ENCODE measurements around the gene DAB2.

DNA sequence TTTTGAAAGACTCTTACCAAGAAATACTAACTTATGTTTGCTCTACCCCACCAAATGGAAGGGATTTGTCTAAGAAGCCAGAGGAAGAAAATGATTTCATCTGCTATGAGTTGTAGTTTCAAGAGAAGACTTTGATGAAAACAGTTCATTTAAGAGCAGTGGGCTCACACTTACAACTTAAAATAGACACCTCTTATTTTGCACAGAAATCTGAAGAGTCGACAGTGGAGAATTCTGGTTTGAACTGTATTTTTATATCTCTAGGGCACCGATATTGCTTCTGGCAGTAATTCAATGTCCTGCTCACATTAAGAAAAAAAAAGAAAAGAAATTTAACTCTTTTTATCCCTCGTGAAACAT is 1.9 kb upstream of the DAB2 start:
- TF ChIP-seq, protein P1, sequence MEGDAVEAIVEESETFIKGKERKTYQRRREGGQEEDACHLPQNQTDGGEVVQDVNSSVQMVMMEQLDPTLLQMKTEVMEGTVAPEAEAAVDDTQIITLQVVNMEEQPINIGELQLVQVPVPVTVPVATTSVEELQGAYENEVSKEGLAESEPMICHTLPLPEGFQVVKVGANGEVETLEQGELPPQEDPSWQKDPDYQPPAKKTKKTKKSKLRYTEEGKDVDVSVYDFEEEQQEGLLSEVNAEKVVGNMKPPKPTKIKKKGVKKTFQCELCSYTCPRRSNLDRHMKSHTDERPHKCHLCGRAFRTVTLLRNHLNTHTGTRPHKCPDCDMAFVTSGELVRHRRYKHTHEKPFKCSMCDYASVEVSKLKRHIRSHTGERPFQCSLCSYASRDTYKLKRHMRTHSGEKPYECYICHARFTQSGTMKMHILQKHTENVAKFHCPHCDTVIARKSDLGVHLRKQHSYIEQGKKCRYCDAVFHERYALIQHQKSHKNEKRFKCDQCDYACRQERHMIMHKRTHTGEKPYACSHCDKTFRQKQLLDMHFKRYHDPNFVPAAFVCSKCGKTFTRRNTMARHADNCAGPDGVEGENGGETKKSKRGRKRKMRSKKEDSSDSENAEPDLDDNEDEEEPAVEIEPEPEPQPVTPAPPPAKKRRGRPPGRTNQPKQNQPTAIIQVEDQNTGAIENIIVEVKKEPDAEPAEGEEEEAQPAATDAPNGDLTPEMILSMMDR (IDR thresholded peaks at IDR 0.05 in 2 of 3, conservative IDR thresholded peaks at IDR 0.05 in 1 of 3; ENCODE audit: borderline replicate concordance in 1 of 3, insufficient read depth in 1 of 3, low read depth in 2 of 3, low read length in 2 of 3), result no peak
- no peak for TF ChIP-seq POLR2AphosphoS5 (IDR thresholded peaks at IDR 0.05; ENCODE audit: low read depth, low read length)
- no peak for TF ChIP-seq POLR2A (IDR thresholded peaks at IDR 0.05; ENCODE audit: borderline replicate concordance, extremely low read depth, insufficient read depth, insufficient read length)
- TF ChIP-seq YY1 (IDR thresholded peaks at IDR 0.05; ENCODE audit: extremely low read depth, insufficient replicate concordance, low read depth, low read length), result no peak
- no peak for TF ChIP-seq SIN3A (IDR thresholded peaks at IDR 0.05; ENCODE audit: low read depth)
- no peak for TF ChIP-seq EZH2 (IDR thresholded peaks at IDR 0.05)
- TF ChIP-seq EZH2phosphoT487 (IDR thresholded peaks at IDR 0.05; ENCODE audit: borderline replicate concordance), result no peak
- TF ChIP-seq ZNF274 (IDR thresholded peaks at IDR 0.05; ENCODE audit: low read depth, low read length), result no peak
- TF ChIP-seq, protein P2, sequence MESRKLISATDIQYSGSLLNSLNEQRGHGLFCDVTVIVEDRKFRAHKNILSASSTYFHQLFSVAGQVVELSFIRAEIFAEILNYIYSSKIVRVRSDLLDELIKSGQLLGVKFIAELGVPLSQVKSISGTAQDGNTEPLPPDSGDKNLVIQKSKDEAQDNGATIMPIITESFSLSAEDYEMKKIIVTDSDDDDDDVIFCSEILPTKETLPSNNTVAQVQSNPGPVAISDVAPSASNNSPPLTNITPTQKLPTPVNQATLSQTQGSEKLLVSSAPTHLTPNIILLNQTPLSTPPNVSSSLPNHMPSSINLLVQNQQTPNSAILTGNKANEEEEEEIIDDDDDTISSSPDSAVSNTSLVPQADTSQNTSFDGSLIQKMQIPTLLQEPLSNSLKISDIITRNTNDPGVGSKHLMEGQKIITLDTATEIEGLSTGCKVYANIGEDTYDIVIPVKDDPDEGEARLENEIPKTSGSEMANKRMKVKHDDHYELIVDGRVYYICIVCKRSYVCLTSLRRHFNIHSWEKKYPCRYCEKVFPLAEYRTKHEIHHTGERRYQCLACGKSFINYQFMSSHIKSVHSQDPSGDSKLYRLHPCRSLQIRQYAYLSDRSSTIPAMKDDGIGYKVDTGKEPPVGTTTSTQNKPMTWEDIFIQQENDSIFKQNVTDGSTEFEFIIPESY (IDR thresholded peaks at IDR 0.05; ENCODE audit: extremely low read depth, insufficient replicate concordance, low read length), result no peak
- no peak for TF ChIP-seq ZFX (IDR thresholded peaks at IDR 0.05)
- no peak for TF ChIP-seq TCF7L2 (IDR thresholded peaks at IDR 0.05; ENCODE audit: borderline replicate concordance, extremely low read depth, insufficient read depth, insufficient read length)

All from HCT116 (cell line).